Subcutaneous adipose tissue (tissue), 4 donors: ENCODE data around the gene NPSR1. TPM values are rescaled to one million over a fixed set of nuclear protein-coding genes. Genes with fewer than 3 reads are reported as not detected.

ENCODE experiments used
- total RNA-seq, 4 donors: library from RNA; depleted of rRNA; stranded (reverse); fragments of >200 nt; gene quantifications; one replicate each; pipeline ENCODE4 v1.1.0, GENCODE V29; 2016
- TF ChIP-seq, protein P1 (sequence below): fragments of 450-650 bp; IDR thresholded peaks from one replicate; pipeline ENCODE4 v1.5.1; 2016; ENCODE audit warnings: low read depth, mild to moderate bottlenecking, control low read depth, antibody characterized with exemption, moderate library complexity

Gene NPSR1
- total RNA-seq, 4 donors from 2014 or later = not detected

GRCh38 chr7:34772296-34772938 is 114.4 kb downstream of the NPSR1 start:
- TF ChIP-seq, protein P1, sequence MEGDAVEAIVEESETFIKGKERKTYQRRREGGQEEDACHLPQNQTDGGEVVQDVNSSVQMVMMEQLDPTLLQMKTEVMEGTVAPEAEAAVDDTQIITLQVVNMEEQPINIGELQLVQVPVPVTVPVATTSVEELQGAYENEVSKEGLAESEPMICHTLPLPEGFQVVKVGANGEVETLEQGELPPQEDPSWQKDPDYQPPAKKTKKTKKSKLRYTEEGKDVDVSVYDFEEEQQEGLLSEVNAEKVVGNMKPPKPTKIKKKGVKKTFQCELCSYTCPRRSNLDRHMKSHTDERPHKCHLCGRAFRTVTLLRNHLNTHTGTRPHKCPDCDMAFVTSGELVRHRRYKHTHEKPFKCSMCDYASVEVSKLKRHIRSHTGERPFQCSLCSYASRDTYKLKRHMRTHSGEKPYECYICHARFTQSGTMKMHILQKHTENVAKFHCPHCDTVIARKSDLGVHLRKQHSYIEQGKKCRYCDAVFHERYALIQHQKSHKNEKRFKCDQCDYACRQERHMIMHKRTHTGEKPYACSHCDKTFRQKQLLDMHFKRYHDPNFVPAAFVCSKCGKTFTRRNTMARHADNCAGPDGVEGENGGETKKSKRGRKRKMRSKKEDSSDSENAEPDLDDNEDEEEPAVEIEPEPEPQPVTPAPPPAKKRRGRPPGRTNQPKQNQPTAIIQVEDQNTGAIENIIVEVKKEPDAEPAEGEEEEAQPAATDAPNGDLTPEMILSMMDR = no peak

DNA sequence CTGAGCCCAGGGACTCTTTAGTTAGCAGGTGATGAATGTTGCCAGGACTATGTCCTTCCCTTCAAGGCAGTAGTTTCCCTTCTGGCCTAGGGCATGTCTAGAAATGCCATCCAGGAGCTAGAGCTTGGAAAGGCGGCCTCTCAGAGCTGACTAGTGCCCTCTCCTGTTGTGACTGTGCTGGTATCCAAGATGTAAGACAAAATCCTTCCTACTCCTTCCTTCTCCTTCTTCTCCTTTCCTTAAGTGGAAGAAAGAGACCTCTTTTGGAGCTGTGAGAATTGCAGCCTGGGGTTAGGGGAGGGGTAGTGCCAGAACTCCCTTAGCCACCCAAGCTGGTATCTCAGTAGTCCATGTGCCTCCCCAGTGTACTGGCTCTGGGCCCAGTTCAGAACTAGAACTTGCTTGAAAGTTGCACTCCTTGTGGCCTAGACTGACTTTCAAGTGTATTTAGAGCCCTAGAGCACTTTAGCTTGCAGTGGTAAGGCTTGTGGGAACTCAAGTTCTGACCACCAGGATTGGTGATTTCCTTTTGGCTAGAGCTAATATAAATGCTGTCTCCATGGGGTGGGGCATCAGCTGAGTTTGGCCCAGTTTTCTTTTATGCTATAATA is 118.8 kb downstream of the NPSR1 start:
- TF ChIP-seq, protein P1 = no peak

DNA sequence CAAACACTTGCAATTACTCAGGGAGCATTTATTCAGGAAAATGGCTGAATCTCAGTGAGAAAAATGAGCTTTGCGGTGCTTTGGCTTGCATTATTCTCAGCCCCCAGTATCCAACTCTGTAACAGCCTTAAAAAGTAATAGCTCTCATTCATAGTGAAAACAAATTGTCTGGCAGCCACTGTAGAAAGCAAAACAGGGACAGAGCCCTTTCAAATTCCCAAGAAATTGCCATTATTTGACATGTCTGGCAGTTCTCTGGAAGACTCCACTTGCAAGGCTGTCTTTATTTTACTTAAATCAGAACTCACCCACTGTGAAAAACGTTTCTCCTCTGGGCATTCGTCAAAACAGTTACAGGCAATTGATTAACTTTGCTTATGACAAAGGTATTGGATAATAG is 122.5 kb downstream of the NPSR1 start:
- TF ChIP-seq, protein P1 = no peak

GRCh38 chr7:34787586-34787985 is 129.6 kb downstream of the NPSR1 start:
- TF ChIP-seq, protein P1 = no peak

- TF ChIP-seq, protein P1 = no peak
Observed at GRCh38 chr7:34806831-34807230, 148.8 kb downstream of the NPSR1 start.

DNA sequence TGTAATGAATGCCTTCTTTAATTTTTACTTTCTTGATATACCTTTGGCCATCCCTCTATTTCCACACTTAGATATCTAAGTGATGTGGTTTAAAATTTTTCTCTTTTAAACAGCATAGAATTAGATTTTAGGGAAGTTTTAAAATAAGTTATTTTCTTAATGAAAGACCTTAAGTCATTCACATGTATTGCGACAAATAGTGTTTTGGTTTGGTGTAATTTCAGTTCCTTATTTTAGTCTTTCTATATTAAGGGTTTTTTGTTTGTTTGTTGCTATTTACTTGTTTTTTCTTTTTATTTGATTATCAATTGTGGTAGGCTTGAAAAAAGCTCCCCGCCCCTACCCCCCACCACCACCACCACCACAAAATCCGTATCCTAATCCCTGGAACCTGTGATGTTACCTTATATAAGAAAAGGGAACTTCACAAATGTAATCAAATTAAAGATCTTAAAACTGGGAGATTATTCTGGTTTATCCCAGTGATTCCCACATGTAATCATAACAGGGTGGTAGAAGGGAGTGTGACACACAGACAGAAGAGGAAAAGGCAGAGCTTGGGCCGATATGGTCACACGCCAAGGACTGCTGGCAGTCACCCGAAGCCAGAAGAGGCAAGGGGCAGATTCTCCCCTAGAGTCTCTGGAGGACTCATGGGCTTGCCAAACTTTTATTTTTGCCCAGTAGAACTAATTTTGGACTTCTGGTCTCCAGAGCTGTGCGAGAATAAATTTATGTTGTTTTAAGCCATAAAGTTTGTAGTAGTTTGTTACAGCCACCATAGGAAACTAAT is 149.7 kb downstream of the NPSR1 start:
- TF ChIP-seq, protein P1 = no peak

DNA sequence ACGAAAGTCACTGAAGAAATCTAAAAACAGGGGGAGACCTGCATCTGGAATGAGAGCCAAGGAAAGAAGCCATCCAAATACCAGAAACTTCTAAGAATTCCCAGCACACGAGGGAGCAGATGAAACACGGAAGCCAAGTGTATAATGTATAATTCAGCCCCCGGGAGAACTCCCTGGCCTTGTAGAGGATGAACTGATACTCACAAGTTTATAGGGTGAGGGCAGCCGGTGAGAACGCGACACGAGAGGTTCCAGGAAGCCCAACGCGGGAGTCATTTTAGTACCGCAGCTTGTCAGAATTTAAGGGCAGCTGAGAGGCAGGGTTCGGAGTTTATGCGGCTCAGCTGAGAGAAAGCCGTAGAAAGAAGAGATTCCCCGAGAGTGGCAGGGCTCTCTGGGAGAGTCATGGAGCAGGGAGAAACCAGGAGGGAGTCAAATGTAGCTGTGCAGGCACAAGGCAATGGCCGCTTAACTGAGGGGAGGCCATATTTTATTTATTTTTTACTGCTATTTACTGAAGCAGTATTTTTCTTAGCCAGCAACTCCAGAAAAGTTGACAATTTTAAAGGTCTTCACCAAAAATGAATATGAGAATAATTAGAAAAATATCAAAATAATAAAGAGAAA is 164.0 kb downstream of the NPSR1 start:
- TF ChIP-seq, protein P1 = no peak
